HG02642 (cell line): ENCODE measurements around the gene GAB1.

ENCODE experiments used
- ATAC-seq: cut with Tn5 transposase; IDR thresholded peaks from one replicate; pipeline ENCODE4 v1.9.1; 2021; ENCODE audit warnings: mild to moderate bottlenecking; ENCODE audit not compliant: unreplicated experiment, poor library complexity

The GAB1 gene

DNA sequence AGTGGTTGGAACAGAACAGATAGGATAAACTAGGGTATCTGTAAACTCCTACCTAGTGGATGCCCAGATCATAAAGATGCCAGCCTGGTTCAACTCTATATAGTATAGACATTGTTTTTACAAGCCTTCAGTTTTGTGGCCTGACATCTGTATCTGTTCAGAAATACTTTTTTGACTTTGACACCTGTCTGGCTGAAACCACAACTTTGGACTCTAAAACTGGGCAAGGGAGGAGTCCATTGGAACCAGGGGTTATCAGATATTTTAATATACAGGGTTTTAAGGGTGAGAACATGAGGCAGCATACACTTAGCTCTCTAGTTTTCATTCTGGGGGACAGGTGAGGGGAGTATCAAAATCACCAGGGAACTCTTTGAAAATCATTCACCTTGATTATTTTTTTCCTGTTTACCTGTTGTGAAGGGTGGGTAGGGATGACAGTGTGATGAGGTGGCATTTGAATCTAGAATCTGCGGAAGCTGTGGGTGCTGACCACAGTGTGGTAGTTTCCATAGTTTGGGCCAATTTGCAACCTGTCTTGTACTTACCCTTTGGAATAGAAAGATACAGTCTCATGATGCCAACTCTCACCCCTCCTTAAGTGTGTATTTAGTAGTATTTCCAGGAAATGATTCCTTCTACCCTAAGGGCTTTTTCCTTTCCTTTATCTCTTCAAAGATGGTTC, 20.6 kb downstream of the GAB1 start:
- ATAC-seq = no peak

DNA sequence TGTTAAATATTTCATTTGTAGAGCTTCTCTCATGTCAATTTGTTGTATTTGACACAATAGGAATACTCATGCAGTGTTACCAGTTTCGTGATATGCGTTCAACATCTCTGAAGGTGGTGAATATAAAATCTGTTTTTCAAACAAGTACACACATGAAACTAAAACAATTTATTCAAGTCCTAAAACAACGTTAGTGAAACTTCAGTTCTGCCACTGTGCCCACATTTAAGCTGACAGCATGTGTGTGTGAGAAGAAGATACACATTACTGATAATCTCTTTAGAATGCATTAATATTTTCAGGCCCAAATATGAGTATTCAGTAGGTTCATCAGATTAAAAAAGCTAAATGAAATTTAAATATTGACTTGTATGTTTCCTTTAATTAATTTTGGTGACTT, 21.7 kb downstream of the GAB1 start:
- no peak for ATAC-seq

DNA sequence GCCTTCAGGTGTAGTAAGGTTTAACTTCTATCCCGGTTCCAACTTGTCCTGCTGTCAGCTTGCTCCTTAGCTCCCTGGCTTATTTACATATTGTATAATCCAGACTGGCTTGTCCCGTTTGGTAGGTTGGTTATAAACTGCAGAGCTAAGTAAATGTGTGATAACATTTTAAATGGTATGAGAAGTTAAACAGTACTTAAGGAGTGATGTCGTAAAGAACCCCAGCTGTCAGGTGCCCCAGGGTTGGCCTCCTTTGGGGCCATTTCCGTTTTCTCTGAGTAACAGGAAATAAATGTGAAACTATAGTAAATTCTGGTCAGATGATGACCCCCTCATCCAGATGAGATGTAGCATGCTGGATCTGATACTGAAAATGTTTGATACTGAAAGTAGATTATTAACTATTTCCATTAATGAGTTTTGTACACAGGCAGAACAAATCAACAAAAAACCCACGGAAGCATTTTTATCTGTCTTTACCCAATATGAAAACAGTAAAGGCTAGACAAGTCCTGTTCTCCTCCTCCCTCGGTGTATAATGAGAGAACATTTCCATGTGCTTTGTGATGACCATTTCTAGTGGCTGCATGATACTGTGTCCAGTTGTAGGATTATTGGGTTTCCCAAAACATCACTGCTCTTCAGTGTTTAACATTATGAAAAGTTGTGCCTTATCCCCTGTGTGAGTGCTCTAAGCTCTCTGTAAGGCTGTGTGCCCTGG, 22.4 kb downstream of the GAB1 start:
- ATAC-seq = peak; percentile 84

DNA sequence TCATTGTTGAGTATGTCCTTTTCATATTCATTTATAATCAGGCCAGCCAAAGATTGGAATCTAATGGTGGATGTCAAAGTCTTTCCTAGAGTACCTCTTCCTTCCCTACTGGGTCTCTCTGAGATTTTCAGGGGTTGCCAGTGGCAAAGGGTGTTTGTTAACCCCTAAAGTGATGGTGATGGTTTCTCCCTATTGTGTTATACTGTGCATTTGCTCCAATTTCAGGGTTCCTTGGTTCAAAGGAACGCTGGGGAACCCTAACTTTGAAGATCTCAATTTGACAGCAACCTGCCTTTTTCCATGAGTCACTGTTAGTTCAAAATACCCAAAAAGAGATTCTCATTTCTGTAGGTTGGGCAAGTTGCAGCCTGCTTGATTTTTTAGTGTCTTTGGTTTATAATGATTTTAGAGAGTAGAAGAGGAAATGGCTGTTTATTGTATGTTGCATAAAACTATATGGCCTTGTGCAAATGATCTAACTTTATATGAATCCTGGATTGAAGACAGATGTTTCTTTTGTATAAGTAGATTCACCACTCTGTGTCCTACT, 23.0 kb downstream of the GAB1 start:
- ATAC-seq = peak; percentile 3

DNA sequence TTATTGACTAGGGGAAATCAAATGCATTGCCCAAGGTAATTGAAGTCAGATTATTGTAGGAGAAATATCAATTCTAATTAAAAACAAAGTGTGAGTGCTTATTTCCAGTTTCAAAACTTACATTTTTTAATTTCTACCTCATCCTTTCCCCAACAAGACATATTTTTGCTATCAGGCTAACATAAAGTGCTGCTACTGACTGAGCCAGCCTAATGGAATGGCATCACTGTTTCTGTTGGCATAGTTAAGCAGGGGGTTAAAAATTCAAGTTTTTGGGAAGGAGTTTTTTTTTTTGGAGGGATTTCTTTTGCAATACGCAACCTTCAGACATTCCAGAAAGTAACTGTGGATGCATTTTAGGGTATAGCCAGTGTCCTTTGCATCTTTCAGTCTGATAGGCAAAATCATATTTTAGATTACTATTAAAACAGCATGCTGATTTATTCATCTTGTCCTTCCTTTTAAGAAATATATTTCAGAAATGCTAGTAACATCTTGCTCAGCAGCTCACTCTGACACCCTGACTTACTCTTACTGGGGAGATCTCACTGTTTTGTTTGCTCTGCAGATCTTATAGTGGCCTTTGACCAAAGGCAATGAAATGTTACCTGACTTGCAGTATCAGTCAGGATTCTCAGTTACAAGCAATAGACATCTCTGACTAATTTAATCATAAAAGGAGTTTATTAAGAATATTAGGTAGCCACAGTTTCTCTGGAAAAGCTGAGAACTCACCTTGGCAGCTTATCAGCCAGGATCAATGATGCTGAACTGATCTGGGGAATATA, 24.4 kb downstream of the GAB1 start:
- no peak for ATAC-seq

DNA sequence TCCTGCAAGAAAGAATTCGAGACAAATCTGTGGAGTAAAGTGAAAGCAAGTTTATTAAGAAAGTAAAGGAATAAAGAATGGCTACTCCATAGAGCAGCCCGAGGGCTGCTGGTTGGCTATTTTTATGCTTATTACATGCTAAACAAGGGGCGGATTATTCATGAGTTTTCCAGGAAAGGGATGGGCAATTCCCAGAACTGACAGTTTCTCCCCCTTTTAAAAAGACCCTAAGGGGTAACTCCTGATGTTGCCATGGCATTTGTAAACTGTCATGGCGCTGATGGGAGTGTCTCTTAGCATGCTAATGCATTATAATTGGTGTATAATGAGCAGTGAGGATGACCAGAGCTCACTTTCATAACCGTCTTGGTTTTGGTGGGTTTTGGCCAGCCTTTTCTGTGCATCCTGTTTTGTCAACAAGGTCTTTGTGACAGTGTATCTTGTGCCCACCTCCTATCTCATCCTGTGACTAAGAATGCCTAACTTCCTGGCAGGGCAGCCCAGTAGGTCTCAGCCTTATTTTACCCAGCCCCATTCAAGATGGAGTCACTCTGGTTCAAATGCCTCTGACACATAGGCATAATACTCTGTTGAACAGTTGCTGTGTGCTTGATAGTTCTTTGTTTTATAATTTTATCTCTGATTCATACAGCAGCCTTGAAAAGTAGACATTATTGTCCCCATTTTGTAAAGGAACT, 25.8 kb downstream of the GAB1 start:
- no peak for ATAC-seq

DNA sequence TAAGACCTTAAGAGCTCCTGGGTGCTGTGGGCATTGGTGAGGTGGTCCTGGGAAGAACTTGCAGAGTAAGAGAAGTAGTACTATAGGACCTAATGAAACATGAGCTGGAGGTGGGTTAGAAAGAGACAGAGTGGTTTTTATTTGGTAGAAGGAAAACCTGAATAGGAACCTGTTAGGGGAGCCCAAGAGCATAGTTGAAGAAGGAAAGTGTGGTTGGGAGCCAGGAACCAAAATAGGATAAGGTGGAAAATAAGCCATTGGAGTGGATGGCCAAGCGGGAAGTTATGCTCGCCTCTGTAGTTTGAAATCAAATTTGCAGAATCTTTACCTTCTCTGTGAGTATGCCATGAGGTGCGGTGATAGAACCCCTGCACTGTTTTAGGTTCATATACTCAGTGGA, 26.7 kb downstream of the GAB1 start:
- ATAC-seq = no peak

DNA sequence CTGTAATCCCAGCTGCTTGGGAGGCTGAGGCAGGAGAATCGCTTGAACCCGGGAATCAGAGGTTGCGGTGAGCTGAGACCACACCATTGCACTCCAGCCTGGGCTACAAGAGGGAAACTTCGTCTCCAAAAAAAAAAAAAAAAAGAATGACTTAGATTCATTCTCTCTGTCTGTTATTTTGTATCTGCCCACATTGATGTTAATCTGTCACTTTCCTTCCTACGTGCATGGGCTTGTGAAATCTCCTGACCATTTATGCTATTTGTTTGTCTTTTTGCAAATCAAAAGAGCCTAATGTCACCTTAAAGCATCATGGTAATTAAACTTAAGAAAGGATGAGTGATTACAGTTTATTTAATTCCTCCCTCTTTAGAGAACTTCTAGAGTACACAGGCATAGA, 27.4 kb downstream of the GAB1 start:
- ATAC-seq = no peak

DNA sequence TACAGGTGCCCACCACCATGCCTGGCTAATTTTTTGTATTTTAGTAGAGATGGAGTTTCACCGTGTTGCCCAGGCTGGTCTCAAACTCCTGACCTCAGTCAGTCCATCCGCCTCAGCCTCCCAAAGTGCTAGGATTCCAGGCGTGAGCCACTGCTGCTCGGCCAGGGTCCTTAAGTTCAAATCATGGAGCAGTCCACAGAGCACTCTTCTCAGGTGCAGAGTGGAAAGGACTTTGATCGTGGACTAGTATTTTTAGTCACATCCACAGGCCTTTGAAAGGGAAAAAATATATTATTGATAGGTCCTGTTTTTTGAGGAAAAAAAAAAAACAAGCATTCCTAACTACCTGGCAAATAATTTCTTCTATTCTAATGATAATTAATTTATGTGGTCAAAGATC, 31.2 kb downstream of the GAB1 start:
- ATAC-seq = no peak

DNA sequence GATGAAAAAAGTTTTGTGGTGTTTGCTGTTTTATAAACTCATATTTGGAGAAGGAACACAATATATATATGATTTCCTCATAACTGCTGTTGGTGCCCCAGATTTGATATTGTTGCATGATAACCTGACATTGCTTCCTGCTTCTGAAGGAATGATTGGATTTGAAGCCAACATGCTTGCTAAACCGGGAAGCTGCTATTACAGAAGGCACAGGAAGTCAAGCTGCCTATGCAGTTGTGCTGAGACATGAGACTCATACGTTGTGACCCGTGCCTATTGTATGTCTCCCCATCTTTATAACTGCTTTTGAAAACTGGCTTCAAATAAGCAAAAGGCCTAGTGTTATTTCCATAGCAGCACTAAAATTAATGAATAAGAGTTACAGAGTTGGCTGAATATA, 32.9 kb downstream of the GAB1 start:
- ATAC-seq = no peak

DNA sequence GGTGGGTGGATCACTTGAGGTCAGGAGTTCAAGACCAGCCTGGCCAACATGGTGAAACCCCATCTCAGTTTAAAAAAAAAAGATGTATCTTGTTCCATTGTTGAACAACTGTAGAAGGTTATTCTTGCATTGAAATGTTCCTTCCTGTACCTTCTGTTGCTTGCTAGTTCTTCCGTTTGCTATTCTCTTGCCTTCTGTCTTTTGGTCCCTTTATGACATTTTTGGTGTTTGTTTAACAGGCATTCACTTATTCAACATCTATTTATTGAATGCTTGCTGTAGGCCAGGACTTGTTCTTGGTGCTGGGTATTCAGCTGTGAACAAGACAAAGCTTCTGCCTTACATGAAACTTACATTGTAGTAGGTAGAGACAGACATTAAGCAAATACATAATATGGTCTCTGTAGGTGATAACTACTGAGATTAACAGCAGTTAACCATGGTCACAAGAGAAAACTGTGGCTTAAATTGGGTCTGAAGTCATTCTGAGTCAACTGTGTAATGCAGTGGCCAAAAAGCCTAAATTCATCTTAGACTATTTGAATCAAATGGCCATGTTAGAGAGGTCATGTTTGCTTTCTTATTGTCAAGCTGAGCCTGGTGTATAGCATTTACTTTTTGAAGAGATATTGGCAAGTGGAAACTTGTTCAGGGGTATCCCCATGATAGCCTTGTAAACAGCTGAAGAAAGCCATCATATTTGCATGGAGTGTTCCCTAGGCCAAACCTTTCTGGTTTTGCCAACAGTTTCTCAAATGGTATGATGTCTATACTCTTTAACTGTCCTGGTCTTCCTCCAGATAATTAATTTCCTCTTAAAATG, 35.6 kb downstream of the GAB1 start:
- ATAC-seq = peak; percentile 79

DNA sequence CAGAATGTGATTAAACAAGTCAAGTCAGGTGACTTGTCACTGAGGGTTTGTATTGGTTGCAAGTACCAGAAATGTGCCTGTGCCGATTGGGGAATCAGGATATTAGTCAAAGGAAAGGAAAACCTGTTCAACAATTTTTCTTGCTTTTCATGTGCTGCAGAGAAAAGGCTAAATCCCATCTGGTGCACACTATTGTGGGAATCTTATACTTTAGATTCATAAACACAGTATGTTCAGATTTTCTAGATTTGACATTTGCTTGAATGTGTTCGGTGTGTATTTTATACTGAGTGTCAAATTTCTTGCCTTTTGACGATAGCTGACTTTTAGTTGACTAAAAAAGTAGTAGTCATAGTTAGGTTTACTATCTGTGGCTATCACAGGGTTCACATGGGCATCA, 37.6 kb downstream of the GAB1 start:
- ATAC-seq = no peak

DNA sequence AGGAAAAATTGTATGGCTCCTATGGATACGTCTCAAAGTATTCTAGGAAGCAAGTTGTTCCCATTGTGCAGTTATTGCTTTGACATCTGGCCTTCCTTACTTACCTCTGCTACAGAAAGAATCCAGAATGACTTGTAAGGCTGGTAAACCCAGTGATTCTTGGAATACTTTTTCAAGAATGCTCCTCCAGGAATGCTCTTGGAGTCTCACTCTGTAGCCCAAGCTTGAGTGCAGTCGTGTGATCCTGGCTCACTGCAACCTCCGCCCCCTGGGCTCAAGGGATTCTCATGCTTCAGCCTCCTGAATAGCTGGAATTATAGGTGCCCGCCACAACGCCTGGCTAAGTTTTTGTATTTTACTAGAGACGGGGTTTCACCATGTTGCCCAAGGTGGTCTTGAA, 38.1 kb downstream of the GAB1 start:
- ATAC-seq = no peak

DNA sequence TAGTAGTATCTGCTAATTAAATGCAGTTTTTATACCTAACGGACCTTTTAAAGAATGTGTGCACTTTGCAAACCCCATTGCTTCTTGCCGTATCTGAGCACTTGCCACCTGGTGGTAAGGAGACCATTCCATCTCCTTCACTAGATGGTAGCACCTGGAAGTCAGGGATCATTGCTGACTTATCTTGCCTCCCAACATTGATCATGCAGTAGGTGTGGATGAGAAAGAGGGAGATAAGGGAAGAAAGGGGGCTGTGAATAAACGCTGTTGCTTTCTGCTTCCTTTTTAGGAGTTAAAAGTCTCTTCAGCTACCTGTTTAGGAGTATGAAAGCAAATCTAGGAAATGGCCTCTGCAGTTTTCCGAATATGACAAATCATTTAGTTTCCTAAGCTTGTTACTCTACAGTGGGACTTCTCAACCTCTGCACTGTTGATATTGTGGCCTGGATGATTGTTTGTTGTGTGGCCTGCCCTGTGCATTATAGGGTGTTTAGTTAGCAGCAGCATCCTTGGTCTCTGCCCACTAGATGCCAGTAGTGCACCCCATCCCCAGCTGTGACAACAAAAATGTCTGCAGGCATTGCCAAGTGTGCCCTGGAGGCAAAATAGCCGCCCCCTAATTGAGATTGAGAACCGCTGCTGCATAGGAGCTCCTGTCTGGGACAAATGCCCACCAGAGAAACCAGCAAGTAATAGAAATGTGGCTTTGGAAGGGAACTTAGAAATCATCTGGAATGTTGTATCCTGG, 38.8 kb downstream of the GAB1 start:
- peak; percentile 35 for ATAC-seq

DNA sequence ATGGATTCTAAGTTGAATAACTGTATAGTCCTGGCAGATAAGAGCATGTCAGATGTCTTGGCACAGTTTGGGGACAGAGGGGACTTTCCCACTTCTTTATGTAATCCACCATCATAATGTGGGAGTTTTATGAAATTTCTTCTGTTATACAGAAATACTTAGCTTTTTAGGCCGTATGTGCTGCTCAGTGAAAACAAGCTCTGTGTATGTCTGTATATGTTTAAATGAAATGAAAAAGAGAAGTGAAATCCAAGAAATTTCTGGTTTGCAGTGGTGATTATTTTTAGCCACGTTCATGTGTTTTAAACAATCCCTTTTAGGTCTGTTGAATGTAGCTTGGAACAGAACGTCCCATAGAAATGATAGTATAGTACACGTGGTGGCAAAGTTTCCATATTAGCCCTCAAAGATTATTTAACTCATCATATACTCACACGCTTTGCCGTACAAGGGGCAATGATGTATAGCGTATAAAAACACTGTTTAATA, 41.0 kb downstream of the GAB1 start:
- ATAC-seq = peak; percentile 64

DNA sequence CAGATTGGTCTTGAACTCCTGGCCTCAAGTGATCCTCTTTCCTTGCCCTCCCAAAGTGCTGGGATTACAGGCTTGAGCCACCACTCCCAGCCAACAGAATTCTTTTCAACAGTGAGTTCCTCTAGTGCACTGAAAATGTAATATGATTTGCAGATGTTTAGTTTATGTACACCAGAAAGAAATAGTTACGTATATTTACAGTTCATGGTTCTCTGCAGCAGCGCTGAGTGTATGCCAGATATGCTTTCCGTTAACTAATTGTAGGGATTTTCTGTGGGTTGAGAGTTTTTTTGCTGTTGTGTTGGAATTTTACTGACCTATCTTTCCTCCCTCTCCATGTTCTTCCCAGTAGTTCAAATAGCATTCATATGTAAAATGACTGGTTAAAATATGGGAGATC, 44.0 kb downstream of the GAB1 start:
- no peak for ATAC-seq

DNA sequence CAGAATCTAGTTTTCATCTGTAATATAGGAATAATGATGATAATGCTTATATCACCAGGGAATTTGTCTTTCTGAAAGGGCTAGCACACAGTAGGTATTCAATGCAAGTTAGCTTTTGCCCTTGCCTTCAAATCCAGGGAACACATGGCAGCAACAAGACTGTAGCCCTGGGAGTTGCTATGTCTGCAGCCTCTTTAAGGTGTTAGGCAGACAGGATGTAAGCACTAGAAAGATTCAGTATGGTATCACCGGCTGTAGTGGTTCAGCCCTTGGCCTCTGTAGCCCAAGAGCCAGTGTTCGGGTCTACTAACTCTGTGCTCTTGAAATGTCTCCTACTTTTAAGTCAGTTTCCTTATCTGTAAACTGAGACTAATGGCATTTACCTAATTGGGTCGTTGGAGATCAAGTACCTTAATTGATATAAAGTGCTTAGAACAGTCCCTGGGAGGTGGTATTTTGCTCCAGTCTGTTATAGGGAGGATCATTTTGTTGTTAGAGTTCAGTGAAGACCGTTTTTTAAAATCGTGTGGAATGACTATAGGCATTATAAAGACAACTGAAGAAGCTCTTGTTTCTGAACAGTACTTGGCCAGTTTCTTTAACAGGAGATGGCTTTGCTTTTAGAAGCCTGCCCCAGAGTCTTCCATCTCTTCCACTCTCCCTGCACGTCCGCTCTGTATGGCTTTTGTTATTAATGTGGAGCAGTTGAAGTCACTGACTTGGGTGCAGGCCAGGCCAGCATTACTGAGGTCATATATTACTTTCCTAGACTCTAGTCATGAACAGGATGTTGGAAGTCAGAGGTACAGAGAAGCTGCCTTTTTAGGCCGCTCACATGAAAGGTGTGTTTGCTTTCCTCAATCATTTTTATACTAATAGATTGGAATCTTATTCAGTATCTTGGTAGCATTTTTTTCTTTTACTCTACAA, 44.8 kb downstream of the GAB1 start:
- peak; percentile 50 for ATAC-seq

DNA sequence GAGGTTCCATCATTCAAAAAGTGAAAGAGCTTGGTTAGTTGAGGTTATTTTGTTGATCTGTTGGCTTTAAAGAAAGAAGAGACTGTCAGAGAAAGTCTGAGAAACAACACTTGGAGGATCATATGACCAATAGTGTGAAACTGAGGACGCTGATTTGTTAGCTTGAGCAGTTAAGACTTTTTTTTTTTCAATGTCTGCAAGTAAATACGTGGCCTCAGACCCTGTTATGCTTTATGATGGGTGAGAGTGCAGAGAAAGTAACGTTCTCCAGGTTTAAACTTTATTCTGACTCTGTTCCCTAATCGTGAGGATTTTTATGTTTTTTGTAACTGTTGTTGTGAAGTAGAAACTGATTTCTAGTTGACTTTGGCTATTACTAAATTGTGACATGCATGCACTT, 45.9 kb downstream of the GAB1 start:
- no peak for ATAC-seq
